Coronary artery (tissue), 2 donors: ENCODE data around the gene RBBP8NL.

Experiments used
- DNase-seq: peaks from one replicate; pipeline ENCODE4 v3.0.0-alpha.2; 2017; ENCODE audit warnings: low spot score
- H3K27ac ChIP-seq, 2 donors: fragments of 200-600 bp; sonication (generic); one replicate each; pipeline ENCODE4 v1.5.1; 2016 to 2019
- H3K4me3 ChIP-seq: fragments of 200-600 bp; sonication (generic); 2 replicates; pipeline ENCODE4 v1.5.1; 2016; ENCODE audit warnings: mild to moderate bottlenecking, moderate library complexity
- CTCF ChIP-seq: fragments of 200-600 bp; sonication (generic); IDR thresholded peaks from one replicate; pipeline ENCODE4 v1.5.1; 2019; ENCODE audit warnings: antibody characterized with exemption

Gene RBBP8NL

DNA sequence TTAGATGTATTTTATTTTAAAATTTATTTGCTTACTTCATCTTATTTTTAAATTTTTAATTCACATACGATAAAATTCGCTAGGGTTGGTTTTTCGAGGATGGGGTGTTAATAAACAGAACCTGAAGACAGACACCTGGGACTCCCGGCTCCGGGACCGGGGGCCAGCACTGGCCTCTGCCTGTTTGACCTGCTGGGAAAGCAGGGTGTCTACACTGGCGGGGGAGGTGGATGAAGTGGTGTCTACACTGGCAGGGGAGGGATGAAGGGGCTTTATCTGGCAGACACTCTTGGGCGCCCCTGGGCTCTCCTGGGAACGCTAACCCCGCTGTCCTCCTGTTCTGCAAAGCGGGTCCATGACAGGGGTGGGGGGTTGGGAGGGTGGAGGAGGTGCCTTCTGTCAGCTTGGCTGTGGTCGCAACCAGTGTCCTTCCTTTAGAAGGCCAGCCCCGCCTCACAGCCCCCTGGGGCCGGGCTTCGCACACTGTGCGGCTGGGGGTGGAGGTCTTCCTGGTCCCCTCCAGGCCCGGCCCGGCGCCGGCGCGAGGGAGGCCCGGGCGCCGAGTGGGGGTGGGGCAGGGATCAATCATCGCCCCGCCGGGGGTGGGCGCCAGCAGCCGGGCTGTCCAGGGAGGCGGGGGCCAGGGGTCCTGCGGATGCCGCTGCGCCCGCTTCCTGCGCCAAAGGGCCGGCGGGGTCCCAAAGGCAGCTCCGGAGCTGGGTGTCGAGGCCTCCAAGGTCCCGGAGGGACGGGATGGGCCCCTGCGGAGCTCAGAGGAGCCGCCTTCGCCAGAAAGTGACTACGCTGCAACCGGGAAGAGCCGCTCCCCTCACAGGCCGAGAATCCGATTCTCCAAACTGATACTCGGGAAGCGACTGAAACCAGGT, 46.6 kb upstream of the RBBP8NL start:
- no peak overlapping the region for H3K27ac ChIP-seq
- no peak for TF ChIP-seq CTCF
- peak overlapping the region; percentile 63 for H3K4me3 ChIP-seq
- no peak for DNase-seq

DNA sequence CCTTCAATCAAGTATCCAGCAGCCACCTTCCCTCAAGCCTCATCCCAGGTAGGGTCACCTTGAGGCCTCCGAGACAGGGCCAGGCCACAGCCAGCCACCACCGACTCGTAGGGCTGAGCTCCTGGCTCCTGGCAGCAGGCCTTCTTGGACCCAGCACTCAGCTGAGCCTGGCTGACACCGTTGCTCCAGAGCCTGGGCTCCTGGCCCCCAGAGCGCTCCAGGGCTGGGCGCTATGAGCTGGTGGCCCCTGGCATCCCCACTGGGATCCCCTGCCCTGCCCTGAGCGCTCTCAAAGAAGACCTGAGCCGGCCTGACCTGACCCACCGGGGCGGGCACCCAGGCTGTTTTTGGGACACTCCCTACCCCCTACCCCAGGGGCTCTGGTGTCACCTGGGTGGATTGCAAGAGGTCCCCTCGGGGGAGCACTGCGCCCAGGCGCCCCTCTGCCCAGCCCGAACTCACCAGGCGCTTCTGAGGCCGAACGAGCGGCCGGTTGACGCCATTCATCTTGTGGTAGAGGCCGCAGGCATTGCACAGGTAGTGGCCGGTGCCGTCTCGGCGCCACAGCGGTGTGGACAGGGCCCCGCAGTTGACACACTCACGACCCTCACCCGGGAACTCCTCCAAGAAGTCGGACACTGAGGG, 45.7 kb upstream of the RBBP8NL start:
- Histone ChIP-seq H3K4me3 (no peak overlapping the region), H3K27ac (no peak overlapping the region)
- no peak for DNase-seq
- no peak for TF ChIP-seq CTCF

GRCh38 chr20:62472138-62472940, 45.0 kb upstream of the RBBP8NL start:
- DNase-seq: no peak
- H3K4me3 ChIP-seq: no peak overlapping the region
- TF ChIP-seq CTCF: no peak
- no peak overlapping the region for H3K27ac ChIP-seq

- no peak overlapping the region for H3K27ac ChIP-seq
- no peak for TF ChIP-seq CTCF
- DNase-seq: no peak
- no peak overlapping the region for H3K4me3 ChIP-seq
Measured at GRCh38 chr20:62470459-62470858, 43.1 kb upstream of the RBBP8NL start.

DNA sequence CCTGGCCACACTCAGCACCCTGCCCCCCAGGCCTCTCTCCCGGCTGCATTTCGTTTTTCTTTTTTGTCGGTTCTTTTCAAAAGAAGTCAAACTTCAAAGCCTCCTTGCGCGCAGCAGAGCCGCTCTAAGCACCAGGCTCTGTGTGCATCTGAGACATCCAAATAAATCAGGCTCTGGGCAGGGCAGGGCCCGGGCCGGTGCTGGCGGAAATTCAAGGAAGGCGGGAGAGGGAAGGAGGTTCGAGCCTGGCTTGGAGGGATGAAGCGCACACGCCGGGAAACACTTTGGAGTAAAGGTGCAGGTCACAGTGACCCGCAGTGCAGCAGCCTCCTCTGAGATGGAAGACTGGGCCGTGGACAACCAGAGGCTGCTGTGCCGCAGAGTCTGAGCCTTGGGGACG, 42.7 kb upstream of the RBBP8NL start:
- DNase-seq: no peak
- no peak for TF ChIP-seq CTCF
- Histone ChIP-seq H3K4me3 (no peak overlapping the region), H3K27ac (no peak overlapping the region)

GRCh38 chr20:62469352-62469751, 42.0 kb upstream of the RBBP8NL start:
- no peak overlapping the region for H3K27ac ChIP-seq
- no peak for TF ChIP-seq CTCF
- DNase-seq: no peak

More at GRCh38 chr20:62469352-62469751, 42.0 kb upstream of the RBBP8NL start:
- H3K4me3 ChIP-seq: no peak overlapping the region
